HG03108 (cell line): Measurements from ENCODE around the gene PNN.

Experiments used
- ATAC-seq: cut with Tn5 transposase; IDR thresholded peaks from one replicate; pipeline ENCODE4 v1.9.1; 2021; ENCODE audit warnings: moderate library complexity; ENCODE audit not compliant: unreplicated experiment

PNN gene

GRCh38 chr14:39228509-39229221, 53.6 kb downstream of the PNN start:
- ATAC-seq: no peak

GRCh38 chr14:39229222-39229543, 54.1 kb downstream of the PNN start:
- ATAC-seq: no peak

- ATAC-seq: no peak
Observed at GRCh38 chr14:39229601-39230110, 54.6 kb downstream of the PNN start.

GRCh38 chr14:39230416-39231035, 55.5 kb downstream of the PNN start:
- ATAC-seq: no peak

GRCh38 chr14:39231751-39232553, 56.9 kb downstream of the PNN start:
- ATAC-seq: peak; percentile 74
